B cell (primary cell): ENCODE data around the gene FAM162A. TPM values are rescaled to one million over a fixed set of nuclear protein-coding genes. Genes with fewer than 3 reads are reported as not detected.
"Not testable (repeated sequence)": the region's sequence is repeated elsewhere in the genome, so short reads cannot be mapped to it uniquely, and the experiment has no call there.

Experiments
- ATAC-seq: fragments of 200-7000 bp; cut with Tn5 transposase; one replicate; pipeline ENCODE4 v1.10.0; 2021; ENCODE audit warnings: low read depth, mild to moderate bottlenecking, moderate number of reproducible peaks, moderate library complexity
- CTCF ChIA-PET: fragments of 350-600 bp; sonication (Branson Sonifier 250); formaldehyde crosslinking; loops from one replicate; lab custom pipeline; 2021; ENCODE audit warnings: antibody characterized with exemption, inconsistent platforms; lab: Charles Lee
- POLR2A ChIA-PET: fragments of 350-600 bp; sonication (Branson Sonifier 250); formaldehyde crosslinking; loops from one replicate; lab custom pipeline; 2021; ENCODE audit warnings: antibody characterized with exemption; lab: Charles Lee
- DNase-seq: peaks from one replicate; pipeline ENCODE4 v3.0.0; 2013
- H2AFZ ChIP-seq: 2 replicates; pipeline ENCODE4 v1.6.1; 2012; ENCODE audit warnings: mild to moderate bottlenecking, low read depth, low read length; ENCODE audit not compliant: insufficient read depth, poor library complexity, severe bottlenecking
- H3K27ac ChIP-seq, 2 donors: 1 replicate in 1 of 2; 2 replicates in 1 of 2; pipeline ENCODE4 v1.5.1; 2012 to 2013; ENCODE audit warnings: low read length in 2 of 2, mild to moderate bottlenecking in 2 of 2, moderate library complexity in 1 of 2
- H3K27me3 ChIP-seq, 4 experiments: fragments of 200-600 bp in 1 of 4; sonication (generic) in 1 of 4; replicated peaks in 1 of 4; 1 replicate in 2 of 4; 2 replicates in 2 of 4; pipeline versions ENCODE4 v1.6.1 to v1.7.0; 2013 to 2016; ENCODE audit warnings: low read length in 3 of 4, mild to moderate bottlenecking in 2 of 4, mixed read lengths in 1 of 4, moderate library complexity in 1 of 4; ENCODE audit not compliant: insufficient read depth in 4 of 4, control insufficient read depth in 3 of 4; ENCODE audit errors: control extremely low read depth in 1 of 4
- H3K36me3 ChIP-seq, 2 experiments: replicated peaks in 1 of 2; 1 replicate in 1 of 2; 2 replicates in 1 of 2; pipeline versions ENCODE4 v1.6.1 to v1.7.1; 2013; ENCODE audit warnings: low read length in 1 of 2; ENCODE audit not compliant: insufficient read depth in 2 of 2, control insufficient read depth in 1 of 2; ENCODE audit errors: control extremely low read depth in 1 of 2, extremely low read depth in 1 of 2
- H3K4me1 ChIP-seq, 2 donors: fragments of 200-600 bp in 1 of 2; sonication (generic) in 1 of 2; 1 replicate in 1 of 2; 2 replicates in 1 of 2; pipeline versions ENCODE4 v1.5.1 to v1.6.1; 2013 to 2017; ENCODE audit warnings: low read length in 2 of 2; ENCODE audit not compliant: control insufficient read depth in 2 of 2, insufficient read depth in 2 of 2
- H3K4me2 ChIP-seq: replicated peaks from 2 replicates; pipeline ENCODE3; 2012; ENCODE audit warnings: mild to moderate bottlenecking, low read depth, low read length; ENCODE audit not compliant: poor library complexity, severe bottlenecking
- H3K4me3 ChIP-seq, 5 experiments: fragments of 200-600 bp in 1 of 5; sonication (generic) in 1 of 5; 1 replicate in 3 of 5; 2 replicates in 2 of 5; pipeline versions ENCODE4 v1.5.1 to v1.7.0; 2011 to 2016; ENCODE audit warnings: low read length in 4 of 5, mild to moderate bottlenecking in 4 of 5, low read depth in 2 of 5, control low read depth in 1 of 5, moderate library complexity in 1 of 5; ENCODE audit not compliant: insufficient read depth in 1 of 5; ENCODE audit errors: control extremely low read depth in 1 of 5, extremely low read depth in 1 of 5
- H3K79me2 ChIP-seq: fragments of 200-600 bp; sonication (generic); one replicate; pipeline ENCODE4 v1.6.0; 2016; ENCODE audit warnings: low read length; ENCODE audit not compliant: control insufficient read depth, insufficient read depth
- H3K9ac ChIP-seq: fragments of 200-600 bp; sonication (generic); 2 replicates; pipeline ENCODE4 v1.6.1; 2017; ENCODE audit warnings: mild to moderate bottlenecking, low read length, moderate library complexity
- H3K9me3 ChIP-seq, 3 donors: one replicate each; pipeline versions ENCODE4 v1.6.1 to v1.7.1; 2013; ENCODE audit warnings: low read length in 2 of 3; ENCODE audit not compliant: control insufficient read depth in 2 of 3, insufficient read depth in 1 of 3; ENCODE audit errors: control extremely low read depth in 1 of 3
- H4K20me1 ChIP-seq: 2 replicates; pipeline ENCODE4 v1.6.0; 2012; ENCODE audit warnings: mild to moderate bottlenecking, low read length; ENCODE audit not compliant: insufficient read depth, control insufficient read depth, poor library complexity, severe bottlenecking
- H3K27ac Mint-ChIP-seq: one replicate; pipeline ENCODE4 v1.8.0; 2021; ENCODE audit warnings: mixed read lengths
- H3K27me3 Mint-ChIP-seq: one replicate; pipeline ENCODE4 v1.8.0; 2021; ENCODE audit warnings: mixed read lengths
- H3K4me1 Mint-ChIP-seq: one replicate; pipeline ENCODE4 v1.8.0; 2021; ENCODE audit warnings: mixed read lengths
- H3K4me3 Mint-ChIP-seq: one replicate; pipeline ENCODE4 v1.8.0; 2021; ENCODE audit warnings: mixed read lengths
- H3K9me3 Mint-ChIP-seq: one replicate; pipeline ENCODE4 v1.8.0; 2022; ENCODE audit warnings: mixed read lengths; ENCODE audit not compliant: insufficient read depth
- CTCF ChIP-seq: fragments of 200-600 bp; IDR thresholded peaks from one replicate; pipeline ENCODE4 v1.8.0; 2022; ENCODE audit warnings: antibody characterized with exemption, mild to moderate bottlenecking
- EZH2 ChIP-seq: IDR thresholded peaks from 2 replicates; pipeline ENCODE4 v1.6.1; 2012; ENCODE audit warnings: borderline replicate concordance, low read depth, mild to moderate bottlenecking, moderate library complexity, low read length; ENCODE audit not compliant: insufficient read depth, poor library complexity, severe bottlenecking
- WGBS: methylation state at CpG from one replicate; pipeline ENCODE4 v1.1.5; 2013; ENCODE audit warnings: missing lambda C conversion rate; ENCODE audit not compliant: insufficient coverage; 5-methylcytosine and 5-hydroxymethylcytosine counted together
- intact Hi-C: fragments of 100-400 bp; cut with micrococcal nuclease; formaldehyde crosslinking; loops from one replicate; pipeline ENCODE4 v1.10.0; 2022
- polyA plus RNA-seq: library from polyadenylated mRNA; depleted of rRNA; stranded (reverse); fragments of >200 nt; gene quantifications from 2 replicates; pipeline ENCODE4 v1.2.3, GENCODE V29; 2012
- total RNA-seq, 2 donors: library from RNA; stranded (reverse); fragments of 120-200 nt in 1 of 2; gene quantifications; 1 replicate in 1 of 2; 2 replicates in 1 of 2; pipeline versions ENCODE4 v1.2.3 to v1.2.4, GENCODE V29; 2013 to 2022

Gene FAM162A
- total and polyA plus RNA-seq, 2 donors (not counting 1 experiment from before 2014, with no cell fraction given): 10.9 to 17.5 TPM

DNA sequence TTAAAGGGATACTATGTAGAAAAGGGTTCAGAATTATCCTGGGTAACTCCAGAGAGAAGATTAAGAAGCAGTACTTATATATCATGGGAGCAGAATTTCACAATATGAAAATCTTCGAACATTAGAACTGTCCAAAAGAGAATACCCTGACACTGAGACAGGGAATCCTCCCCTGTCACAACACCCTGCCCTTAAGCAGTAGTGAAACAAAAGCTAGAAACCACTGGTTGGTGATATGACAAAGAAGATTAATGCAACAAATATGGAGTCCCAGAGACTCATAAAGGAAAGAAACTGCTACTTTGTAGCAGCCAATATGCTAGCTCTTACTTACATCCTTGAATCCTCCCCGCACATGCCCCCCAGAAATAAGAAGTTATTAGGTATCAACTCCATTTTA is 19.5 kb upstream of the FAM162A start:
- ChIA-PET CTCF (interaction anchor here (1.8 kb wide), 1 partner anchor 10 kb away, joined by 3 read pairs; no protein-coding TSS in a partner anchor), POLR2A (interaction anchor here (0.6 kb wide), 1 partner anchor 22 kb away, joined by 5 read pairs; no protein-coding TSS in a partner anchor)
- Histone ChIP-seq H3K4me1 (no peaks in the 10 kb centered on the region), H3K4me3 (no peak overlapping the region), H4K20me1 (no peaks in the 10 kb centered on the region), H2AFZ (no peak overlapping the region), H3K79me2 (no peaks in the 10 kb centered on the region), H3K27ac (no peak overlapping the region), H3K9ac (no peak overlapping the region), H3K36me3 (peaks cover 0 to 40% of the 10 kb centered on the region in 2 experiments), H3K27me3 (no peaks in the 10 kb centered on the region), H3K9me3 (no peaks in the 10 kb centered on the region), H3K4me2 (no peak overlapping the region)
- DNase-seq (no peak), ATAC-seq (no peak)
- intact Hi-C loops: no loop called here
- WGBS: no CpG with 5 or more reads among the region's 2 CpGs
- Mint-ChIP-seq H3K4me1 (no peaks in the 10 kb centered on the region), H3K4me3 (no peak overlapping the region), H3K27me3 (no peaks in the 10 kb centered on the region), H3K9me3 (no peaks in the 10 kb centered on the region), H3K27ac (no peak overlapping the region)
- TF ChIP-seq CTCF (no peak), EZH2 (no peak)

DNA sequence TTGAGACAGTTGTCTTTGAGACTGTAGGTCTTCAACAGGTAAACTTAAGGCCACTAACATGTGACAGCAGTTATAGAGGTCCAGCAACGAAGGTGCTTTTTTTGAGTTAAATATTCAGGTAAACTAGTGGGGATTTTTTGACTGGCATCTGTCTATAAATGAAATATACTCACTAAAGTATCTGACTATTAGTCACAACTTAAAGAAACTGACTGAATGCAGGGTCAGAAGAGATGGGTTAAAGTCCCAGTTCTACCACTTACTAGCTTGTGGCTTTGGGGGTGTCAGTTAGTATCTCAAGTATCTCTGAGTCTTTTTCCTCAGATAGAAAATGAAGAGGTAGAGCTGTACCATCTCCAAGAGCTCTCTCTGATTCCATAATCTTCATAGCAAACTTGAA is 18.9 kb upstream of the FAM162A start:
- ATAC-seq (no peak), DNase-seq (no peak)
- no peak overlapping the region for H3K4me2 ChIP-seq
- no peak overlapping the region for H3K9ac ChIP-seq
- Mint-ChIP-seq H3K4me1 (no peaks in the 10 kb centered on the region), H3K4me3 (no peak overlapping the region), H3K27ac (no peak overlapping the region), H3K9me3 (no peaks in the 10 kb centered on the region), H3K27me3 (no peaks in the 10 kb centered on the region)
- no peaks in the 10 kb centered on the region for H3K79me2 ChIP-seq
- no peaks in the 10 kb centered on the region for H3K27me3 ChIP-seq
- intact Hi-C loops: no loop called here
- no peak overlapping the region for H3K27ac ChIP-seq
- POLR2A ChIA-PET: interaction anchor here (0.6 kb wide), 1 partner anchor 22 kb away, joined by 5 read pairs; no protein-coding TSS in a partner anchor
- no CpG with 5 or more reads among the region's 1 CpG for WGBS
- H4K20me1 ChIP-seq: no peaks in the 10 kb centered on the region
- H2AFZ ChIP-seq: no peak overlapping the region
- H3K36me3 ChIP-seq: peaks cover 0 to 41% of the 10 kb centered on the region in 2 experiments
- TF ChIP-seq EZH2 (no peak), CTCF (no peak)
- no peaks in the 10 kb centered on the region for H3K4me1 ChIP-seq
- H3K9me3 ChIP-seq: no peaks in the 10 kb centered on the region
- no peak overlapping the region for H3K4me3 ChIP-seq
- CTCF ChIA-PET: interaction anchor here (1.8 kb wide), 1 partner anchor 11 kb away, joined by 3 read pairs; no protein-coding TSS in a partner anchor

DNA sequence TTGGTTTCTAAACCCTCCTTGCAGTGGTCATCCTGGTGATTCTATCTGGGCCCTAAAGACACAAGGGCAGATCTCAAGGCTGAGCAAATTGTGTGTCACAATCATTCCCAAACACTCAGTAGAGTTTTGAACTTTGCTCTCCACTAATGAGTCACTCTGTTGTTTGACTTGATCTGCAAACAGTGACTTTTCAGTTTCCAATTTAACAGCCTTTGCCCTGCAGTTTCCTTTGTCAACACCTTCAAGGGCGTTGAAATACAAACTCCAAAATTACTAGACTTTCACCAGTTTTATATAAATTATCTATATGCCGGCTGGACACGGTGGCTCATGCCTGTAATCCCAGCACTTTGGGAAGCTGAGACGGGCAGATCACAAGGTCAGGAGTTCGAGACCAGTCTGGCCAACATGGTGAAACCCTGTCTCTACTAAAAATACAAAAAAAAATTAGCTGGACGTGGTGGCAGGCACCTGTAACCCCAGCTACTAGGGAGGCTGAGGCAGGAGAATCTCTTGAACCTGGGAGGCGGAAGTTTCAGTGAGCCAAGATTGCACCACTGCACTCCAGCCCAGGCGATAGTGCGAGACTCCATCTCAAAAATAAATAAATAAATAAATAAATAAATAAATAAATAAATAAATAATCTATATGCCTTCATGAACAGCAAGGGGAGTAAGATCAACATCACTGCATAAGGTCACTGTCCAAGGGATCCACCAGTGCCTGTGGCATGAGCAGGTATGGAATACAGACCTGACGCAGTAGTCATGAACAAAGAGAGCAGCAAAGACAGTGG is 18.2 kb upstream of the FAM162A start:
- POLR2A ChIA-PET, intact Hi-C loops: not testable (repeated sequence)

More for the DNA sequence above, 18.2 kb upstream of the FAM162A start:
- H3K4me2 ChIP-seq, DNase-seq, H3K27ac ChIP-seq, H3K9ac ChIP-seq, H3K9me3 Mint-ChIP-seq, H2AFZ ChIP-seq, H3K27ac Mint-ChIP-seq, H3K27me3 ChIP-seq, H3K4me3 ChIP-seq, H3K9me3 ChIP-seq, H4K20me1 ChIP-seq, H3K4me1 Mint-ChIP-seq, H3K4me1 ChIP-seq, ATAC-seq, H3K79me2 ChIP-seq, H3K27me3 Mint-ChIP-seq, H3K4me3 Mint-ChIP-seq: not testable (repeated sequence)
- WGBS: 93% methylated on average over 6 of the region's 10 CpGs
- H3K36me3 ChIP-seq: peaks cover 0 to 45% of the 10 kb centered on the region in 2 experiments
- CTCF ChIA-PET: interaction anchor here (0.5 to 1.8 kb wide), 2 partner anchors 12 to 805 kb away, joined by 3 read pairs; no protein-coding TSS in a partner anchor
